Calu3 (cell line): ENCODE measurements around the gene BEAN1. TPM values are rescaled to one million over a fixed set of nuclear protein-coding genes. Genes with fewer than 3 reads are reported as not detected.

Experiments used
- BruUV-seq: library from RNA; stranded (reverse); fragments of 400-500 nt; replicated peaks from 2 replicates; lab custom pipeline; 2021; lab: Mats Ljungman, UMichigan
- CTCF ChIA-PET: fragments of 300-600 bp; sonication (Branson Sonifier 250); formaldehyde crosslinking; loops from one replicate; lab custom pipeline; 2022; ENCODE audit warnings: antibody characterized with exemption; lab: Charles Lee
- DNase-seq: peaks from one replicate; pipeline ENCODE4 v3.0.0; 2022
- H3K27ac Mint-ChIP-seq: one replicate; pipeline ENCODE4 v1.8.0; 2022; ENCODE audit warnings: mixed read lengths; ENCODE audit not compliant: unreplicated experiment
- H3K27me3 Mint-ChIP-seq: one replicate; pipeline ENCODE4 v1.8.0; 2022; ENCODE audit warnings: mixed read lengths; ENCODE audit not compliant: unreplicated experiment
- H3K36me3 Mint-ChIP-seq: one replicate; pipeline ENCODE4 v1.8.0; 2022; ENCODE audit warnings: mild to moderate bottlenecking, moderate library complexity, mixed read lengths; ENCODE audit not compliant: insufficient read depth, unreplicated experiment
- H3K4me1 Mint-ChIP-seq: one replicate; pipeline ENCODE4 v1.8.0; 2022; ENCODE audit warnings: mild to moderate bottlenecking, low read depth, mixed read lengths; ENCODE audit not compliant: unreplicated experiment
- H3K4me3 Mint-ChIP-seq: one replicate; pipeline ENCODE4 v1.8.0; 2022; ENCODE audit warnings: mild to moderate bottlenecking, low read depth, moderate library complexity, mixed read lengths; ENCODE audit not compliant: unreplicated experiment
- H3K9me3 Mint-ChIP-seq: one replicate; pipeline ENCODE4 v1.8.0; 2022; ENCODE audit warnings: low read depth, mixed read lengths; ENCODE audit not compliant: unreplicated experiment
- intact Hi-C: fragments of 100-400 bp; cut with micrococcal nuclease; formaldehyde crosslinking; loops from one replicate; pipeline ENCODE4 v1.10.0; 2022; ENCODE audit not compliant: unreplicated experiment
- total RNA-seq: library from RNA; stranded (reverse); gene quantifications from 2 replicates; pipeline ENCODE4 v1.2.3, GENCODE V29; 2022
- TF ChIP-seq, protein P1 (sequence below): fragments of 200-600 bp; IDR thresholded peaks from one replicate; pipeline ENCODE4 v1.8.0; 2022; ENCODE audit warnings: antibody characterized with exemption; ENCODE audit not compliant: unreplicated experiment

Gene BEAN1
- total RNA-seq, 1 experiment from 2014 or later: 3.1 TPM

DNA sequence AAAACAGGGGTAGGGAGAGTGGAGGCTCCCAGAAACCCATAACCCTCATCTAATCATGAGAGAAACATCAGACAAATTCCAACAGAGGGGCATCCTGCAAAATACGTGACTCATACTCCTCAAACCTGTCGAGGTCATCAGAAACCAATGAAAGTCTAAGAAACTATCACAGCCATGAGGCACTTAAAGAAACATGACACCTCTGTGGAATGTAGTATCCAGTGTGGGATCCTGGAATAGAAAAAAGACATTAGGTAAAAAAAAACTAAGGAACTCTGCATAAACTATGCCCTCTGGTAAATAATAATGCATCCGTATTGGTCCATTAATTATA is 44.2 kb upstream of the BEAN1 start:
- TF ChIP-seq, protein P1, sequence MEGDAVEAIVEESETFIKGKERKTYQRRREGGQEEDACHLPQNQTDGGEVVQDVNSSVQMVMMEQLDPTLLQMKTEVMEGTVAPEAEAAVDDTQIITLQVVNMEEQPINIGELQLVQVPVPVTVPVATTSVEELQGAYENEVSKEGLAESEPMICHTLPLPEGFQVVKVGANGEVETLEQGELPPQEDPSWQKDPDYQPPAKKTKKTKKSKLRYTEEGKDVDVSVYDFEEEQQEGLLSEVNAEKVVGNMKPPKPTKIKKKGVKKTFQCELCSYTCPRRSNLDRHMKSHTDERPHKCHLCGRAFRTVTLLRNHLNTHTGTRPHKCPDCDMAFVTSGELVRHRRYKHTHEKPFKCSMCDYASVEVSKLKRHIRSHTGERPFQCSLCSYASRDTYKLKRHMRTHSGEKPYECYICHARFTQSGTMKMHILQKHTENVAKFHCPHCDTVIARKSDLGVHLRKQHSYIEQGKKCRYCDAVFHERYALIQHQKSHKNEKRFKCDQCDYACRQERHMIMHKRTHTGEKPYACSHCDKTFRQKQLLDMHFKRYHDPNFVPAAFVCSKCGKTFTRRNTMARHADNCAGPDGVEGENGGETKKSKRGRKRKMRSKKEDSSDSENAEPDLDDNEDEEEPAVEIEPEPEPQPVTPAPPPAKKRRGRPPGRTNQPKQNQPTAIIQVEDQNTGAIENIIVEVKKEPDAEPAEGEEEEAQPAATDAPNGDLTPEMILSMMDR: no peak
- no TSS peak for BruUV-seq
- CTCF ChIA-PET: no interaction called here
- Mint-ChIP-seq H3K27me3 (peaks cover 34% of the 10 kb centered on the region), H3K4me1 (peaks cover 39% of the 10 kb centered on the region), H3K36me3 (no peaks in the 10 kb centered on the region), H3K9me3 (peaks cover 11% of the 10 kb centered on the region), H3K27ac (peak overlapping the region; percentile 35), H3K4me3 (no peak overlapping the region)
- no peak for DNase-seq
- intact Hi-C loops: no loop called here

DNA sequence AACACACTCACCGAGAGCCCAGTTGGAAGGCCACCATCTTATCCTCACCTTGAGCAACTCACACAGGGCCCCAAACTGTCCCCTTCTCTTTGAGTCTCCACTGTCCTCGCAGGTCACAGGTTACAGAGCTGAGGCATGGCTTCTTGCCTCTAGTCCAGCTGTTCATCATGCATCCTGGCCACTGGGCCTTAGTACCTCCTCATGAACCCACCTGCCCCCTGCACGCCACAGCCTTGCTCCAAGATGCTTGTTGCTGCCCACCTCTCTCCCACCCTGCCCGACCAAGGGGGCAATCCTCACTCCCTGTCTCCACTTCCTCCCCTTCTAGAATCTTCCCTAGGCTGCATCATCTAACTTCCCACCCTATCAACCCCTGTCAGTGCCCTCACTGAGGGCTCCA is 43.5 kb upstream of the BEAN1 start:
- H3K9me3 Mint-ChIP-seq: peaks cover 11% of the 10 kb centered on the region
- no peak for DNase-seq
- peaks cover 36% of the 10 kb centered on the region for H3K27me3 Mint-ChIP-seq
- H3K4me3 Mint-ChIP-seq: no peak overlapping the region
- no peak overlapping the region for H3K27ac Mint-ChIP-seq
- peaks cover 35% of the 10 kb centered on the region for H3K4me1 Mint-ChIP-seq
- intact Hi-C loops: no loop called here
- TF ChIP-seq, protein P1: no peak
- BruUV-seq: no TSS peak
- no peaks in the 10 kb centered on the region for H3K36me3 Mint-ChIP-seq
- CTCF ChIA-PET: no interaction called here

DNA sequence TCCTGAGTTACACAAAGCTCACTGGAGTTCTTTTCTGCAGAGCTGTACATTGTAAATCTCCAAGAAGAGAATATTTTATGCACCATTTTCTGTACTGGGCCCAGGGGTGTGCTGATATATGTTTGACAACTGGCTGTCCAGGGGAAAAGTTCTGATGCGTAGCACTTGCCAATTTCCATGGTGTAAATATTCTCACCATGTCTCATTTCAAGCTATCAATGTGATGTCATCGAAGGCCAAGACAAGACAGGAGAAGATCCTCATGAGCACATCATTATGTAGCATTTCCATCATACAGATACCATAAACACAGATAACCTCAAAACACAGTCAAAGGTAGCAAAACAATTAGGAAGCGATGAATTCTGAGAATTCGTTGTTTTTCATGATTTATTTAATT is 41.7 kb upstream of the BEAN1 start:
- Mint-ChIP-seq H3K27me3 (peaks cover 37% of the 10 kb centered on the region), H3K27ac (no peak overlapping the region), H3K4me1 (peaks cover 22% of the 10 kb centered on the region), H3K9me3 (peaks cover 5% of the 10 kb centered on the region), H3K36me3 (no peaks in the 10 kb centered on the region), H3K4me3 (no peak overlapping the region)
- no TSS peak for BruUV-seq
- TF ChIP-seq, protein P1: no peak
- intact Hi-C loops: no loop called here
- DNase-seq: no peak
- CTCF ChIA-PET: no interaction called here

DNA sequence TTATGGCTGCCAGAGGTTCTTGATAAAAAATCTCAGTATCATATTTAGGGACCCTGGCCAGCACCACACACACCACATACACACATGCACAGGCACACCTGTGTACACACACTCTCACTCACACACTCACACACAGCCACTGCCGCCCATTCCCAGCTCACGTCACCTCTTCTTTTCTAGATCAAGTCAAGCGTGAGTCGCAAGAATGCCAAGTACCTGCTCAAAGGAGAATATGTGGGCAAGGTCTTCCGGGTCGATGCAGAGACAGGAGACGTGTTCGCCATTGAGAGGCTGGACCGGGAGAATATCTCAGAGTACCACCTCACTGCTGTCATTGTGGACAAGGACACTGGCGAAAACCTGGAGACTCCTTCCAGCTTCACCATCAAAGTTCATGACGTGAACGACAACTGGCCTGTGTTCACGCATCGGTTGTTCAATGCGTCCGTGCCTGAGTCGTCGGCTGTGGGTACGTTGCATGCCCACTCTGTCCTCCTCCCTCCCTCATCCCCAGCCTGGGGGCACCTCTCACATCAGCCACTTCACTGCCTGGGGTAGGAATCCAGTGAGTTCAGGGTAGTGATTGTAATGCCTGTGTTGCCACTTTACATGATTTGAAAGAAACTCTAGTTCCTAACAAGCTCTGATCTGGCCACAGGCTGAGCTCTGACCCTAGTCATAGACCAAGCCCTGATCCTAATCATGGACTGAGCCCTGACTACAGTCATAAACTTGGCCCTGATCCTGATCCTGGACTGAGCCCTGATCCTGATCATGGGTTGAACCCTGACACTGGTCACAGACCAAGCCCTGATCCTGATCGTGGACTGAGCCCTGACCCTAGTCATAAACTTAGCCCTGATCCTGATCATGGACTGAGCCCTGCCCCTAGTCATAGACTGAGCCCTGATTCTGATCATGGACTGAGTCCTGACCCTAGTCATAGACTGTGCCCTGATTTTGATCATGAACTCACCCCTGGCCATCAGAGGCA is 40.2 kb upstream of the BEAN1 start:
- peaks cover 37% of the 10 kb centered on the region for H3K27me3 Mint-ChIP-seq
- BruUV-seq: no TSS peak

More for the DNA sequence above, 40.2 kb upstream of the BEAN1 start:
- Mint-ChIP-seq H3K27ac (no peak overlapping the region), H3K9me3 (peaks cover 2% of the 10 kb centered on the region), H3K4me3 (no peak overlapping the region), H3K36me3 (no peaks in the 10 kb centered on the region), H3K4me1 (peaks cover 22% of the 10 kb centered on the region)
- CTCF ChIA-PET: interaction anchor here (0.6 kb wide), 1 partner anchor 333 kb away, joined by 5 read pairs; no protein-coding TSS in a partner anchor
- TF ChIP-seq, protein P1: no peak
- no peak for DNase-seq
- intact Hi-C loops: no loop called here
